Epithelial cell of esophagus (primary cell): ENCODE data around the gene ISYNA1.

Experiments used
- DNase-seq: peaks from one replicate; pipeline ENCODE4 v3.0.0; 2010; ENCODE audit warnings: low read depth
- H3K4me3 ChIP-seq: 2 replicates; pipeline ENCODE4 v1.5.1; 2011; ENCODE audit warnings: mild to moderate bottlenecking, low read length, control low read depth
- TF ChIP-seq, protein P1 (sequence below): IDR thresholded peaks from 2 replicates; pipeline ENCODE4 v1.5.1; 2011; ENCODE audit warnings: low read depth, mild to moderate bottlenecking, low read length, control low read depth, inconsistent platforms; ENCODE audit not compliant: insufficient read depth; ENCODE audit errors: missing control alignments

The ISYNA1 gene

DNA sequence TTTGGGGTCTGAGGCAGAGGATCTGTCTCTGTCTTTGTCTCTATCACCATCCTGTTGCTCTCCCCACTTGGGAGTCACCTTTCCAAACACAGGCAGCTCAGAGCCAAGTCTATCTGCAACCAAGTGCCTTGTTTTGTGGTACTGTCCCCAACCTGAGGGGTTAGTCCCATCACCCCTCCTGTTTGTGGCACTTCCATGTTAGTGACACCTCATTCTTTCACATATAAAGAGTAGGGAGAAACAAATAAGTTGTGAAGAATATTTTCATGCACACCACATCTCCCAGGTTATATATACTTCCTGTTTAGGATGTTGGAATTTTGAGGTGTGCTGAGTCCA, 48.2 kb downstream of the ISYNA1 start:
- no peak for DNase-seq
- TF ChIP-seq, protein P1, sequence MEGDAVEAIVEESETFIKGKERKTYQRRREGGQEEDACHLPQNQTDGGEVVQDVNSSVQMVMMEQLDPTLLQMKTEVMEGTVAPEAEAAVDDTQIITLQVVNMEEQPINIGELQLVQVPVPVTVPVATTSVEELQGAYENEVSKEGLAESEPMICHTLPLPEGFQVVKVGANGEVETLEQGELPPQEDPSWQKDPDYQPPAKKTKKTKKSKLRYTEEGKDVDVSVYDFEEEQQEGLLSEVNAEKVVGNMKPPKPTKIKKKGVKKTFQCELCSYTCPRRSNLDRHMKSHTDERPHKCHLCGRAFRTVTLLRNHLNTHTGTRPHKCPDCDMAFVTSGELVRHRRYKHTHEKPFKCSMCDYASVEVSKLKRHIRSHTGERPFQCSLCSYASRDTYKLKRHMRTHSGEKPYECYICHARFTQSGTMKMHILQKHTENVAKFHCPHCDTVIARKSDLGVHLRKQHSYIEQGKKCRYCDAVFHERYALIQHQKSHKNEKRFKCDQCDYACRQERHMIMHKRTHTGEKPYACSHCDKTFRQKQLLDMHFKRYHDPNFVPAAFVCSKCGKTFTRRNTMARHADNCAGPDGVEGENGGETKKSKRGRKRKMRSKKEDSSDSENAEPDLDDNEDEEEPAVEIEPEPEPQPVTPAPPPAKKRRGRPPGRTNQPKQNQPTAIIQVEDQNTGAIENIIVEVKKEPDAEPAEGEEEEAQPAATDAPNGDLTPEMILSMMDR = no peak
- H3K4me3 ChIP-seq = no peak overlapping the region

DNA sequence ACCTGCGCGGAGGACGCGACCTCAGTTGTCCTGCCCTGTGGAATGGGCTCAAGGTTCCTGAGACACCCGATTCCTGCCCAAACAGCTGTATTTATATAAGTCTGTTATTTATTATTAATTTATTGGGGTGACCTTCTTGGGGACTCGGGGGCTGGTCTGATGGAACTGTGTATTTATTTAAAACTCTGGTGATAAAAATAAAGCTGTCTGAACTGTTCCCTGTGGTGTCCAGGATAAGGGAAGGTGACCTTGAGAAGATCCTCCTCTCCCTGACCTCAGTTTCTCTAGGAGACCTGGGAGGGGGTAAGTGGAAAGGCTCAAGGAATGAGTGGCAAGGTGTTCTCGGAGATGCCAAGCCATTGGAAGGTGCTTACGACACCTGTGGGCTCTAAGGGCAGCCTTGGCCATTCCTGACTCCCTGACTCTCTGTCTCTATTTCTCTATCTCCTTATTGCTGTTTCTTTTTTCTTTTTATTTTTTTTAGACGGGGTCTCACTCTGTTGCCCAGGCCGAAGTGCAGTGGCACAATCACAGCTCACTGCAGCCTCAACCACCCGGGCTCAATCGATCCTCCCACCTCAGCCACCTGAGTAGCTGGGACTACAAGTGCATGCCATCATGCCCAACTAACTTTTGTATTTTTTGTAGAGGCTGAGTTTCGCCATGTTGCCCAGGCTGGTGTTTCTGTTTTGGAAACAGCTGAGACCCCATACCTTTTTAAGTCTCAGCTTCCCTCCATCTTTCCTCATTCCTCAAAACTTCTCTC, 48.8 kb downstream of the ISYNA1 start:
- TF ChIP-seq, protein P1 = no peak
- H3K4me3 ChIP-seq = no peak overlapping the region
- DNase-seq = no peak

DNA sequence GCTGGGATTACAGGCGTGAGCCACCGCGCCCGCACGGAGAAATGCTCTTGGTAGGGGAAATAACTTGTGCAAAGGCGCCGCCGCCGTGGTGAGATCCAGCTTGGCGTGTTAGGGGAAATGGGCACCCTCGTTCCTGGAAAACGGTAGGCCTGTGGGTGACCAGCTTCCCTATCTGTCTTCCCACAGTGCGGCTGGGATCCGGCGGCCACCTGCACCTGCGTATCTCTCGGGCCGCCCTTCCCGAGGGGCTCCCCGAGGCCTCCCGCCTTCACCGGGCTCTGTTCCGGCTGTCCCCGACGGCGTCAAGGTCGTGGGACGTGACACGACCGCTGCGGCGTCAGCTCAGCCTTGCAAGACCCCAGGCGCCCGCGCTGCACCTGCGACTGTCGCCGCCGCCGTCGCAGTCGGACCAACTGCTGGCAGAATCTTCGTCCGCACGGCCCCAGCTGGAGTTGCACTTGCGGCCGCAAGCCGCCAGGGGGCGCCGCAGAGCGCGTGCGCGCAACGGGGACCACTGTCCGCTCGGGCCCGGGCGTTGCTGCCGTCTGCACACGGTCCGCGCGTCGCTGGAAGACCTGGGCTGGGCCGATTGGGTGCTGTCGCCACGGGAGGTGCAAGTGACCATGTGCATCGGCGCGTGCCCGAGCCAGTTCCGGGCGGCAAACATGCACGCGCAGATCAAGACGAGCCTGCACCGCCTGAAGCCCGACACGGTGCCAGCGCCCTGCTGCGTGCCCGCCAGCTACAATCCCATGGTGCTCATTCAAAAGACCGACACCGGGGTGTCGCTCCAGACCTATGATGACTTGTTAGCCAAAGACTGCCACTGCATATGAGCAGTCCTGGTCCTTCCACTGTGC, 49.6 kb downstream of the ISYNA1 start:
- TF ChIP-seq, protein P1 = peak; percentile 61
- DNase-seq = peak; percentile 57
- H3K4me3 ChIP-seq = peak overlapping the region; percentile 11

DNA sequence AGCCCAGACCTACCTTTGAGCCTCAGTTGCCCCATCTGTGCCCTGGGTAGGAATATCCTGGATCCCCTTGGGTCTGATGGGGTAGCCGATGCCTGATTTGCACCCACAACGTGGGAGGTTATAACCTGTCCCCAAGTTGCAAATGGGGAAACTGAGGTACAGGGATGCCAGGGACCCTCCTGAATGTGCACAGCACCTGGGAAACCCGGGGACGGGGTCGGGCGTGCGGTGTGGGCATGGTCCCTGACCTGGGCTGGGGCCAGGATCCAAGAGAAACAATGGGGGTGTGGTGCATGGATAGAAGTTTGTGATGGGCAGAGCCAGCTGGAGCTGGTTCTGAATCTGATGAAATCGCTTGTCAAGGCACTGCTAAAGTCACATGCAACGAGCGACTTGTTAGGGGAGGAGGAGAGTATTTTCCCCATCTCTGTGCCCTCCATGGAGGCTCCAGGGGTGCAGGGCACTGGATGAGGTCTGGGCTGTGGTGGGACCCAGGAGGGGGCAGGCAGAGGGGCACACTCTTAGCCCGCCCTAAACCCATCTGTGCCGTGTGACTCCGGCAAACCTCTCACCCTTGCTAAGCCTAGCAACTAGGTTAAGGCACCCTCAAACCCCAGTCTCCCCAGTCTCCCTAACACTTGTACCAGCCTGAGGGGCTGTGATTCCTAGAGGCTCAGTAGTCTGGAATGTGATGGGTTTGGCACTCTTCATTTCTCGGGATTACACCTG, 51.2 kb downstream of the ISYNA1 start:
- peak overlapping the region; percentile 47 for H3K4me3 ChIP-seq
- DNase-seq = no peak
- TF ChIP-seq, protein P1 = no peak

DNA sequence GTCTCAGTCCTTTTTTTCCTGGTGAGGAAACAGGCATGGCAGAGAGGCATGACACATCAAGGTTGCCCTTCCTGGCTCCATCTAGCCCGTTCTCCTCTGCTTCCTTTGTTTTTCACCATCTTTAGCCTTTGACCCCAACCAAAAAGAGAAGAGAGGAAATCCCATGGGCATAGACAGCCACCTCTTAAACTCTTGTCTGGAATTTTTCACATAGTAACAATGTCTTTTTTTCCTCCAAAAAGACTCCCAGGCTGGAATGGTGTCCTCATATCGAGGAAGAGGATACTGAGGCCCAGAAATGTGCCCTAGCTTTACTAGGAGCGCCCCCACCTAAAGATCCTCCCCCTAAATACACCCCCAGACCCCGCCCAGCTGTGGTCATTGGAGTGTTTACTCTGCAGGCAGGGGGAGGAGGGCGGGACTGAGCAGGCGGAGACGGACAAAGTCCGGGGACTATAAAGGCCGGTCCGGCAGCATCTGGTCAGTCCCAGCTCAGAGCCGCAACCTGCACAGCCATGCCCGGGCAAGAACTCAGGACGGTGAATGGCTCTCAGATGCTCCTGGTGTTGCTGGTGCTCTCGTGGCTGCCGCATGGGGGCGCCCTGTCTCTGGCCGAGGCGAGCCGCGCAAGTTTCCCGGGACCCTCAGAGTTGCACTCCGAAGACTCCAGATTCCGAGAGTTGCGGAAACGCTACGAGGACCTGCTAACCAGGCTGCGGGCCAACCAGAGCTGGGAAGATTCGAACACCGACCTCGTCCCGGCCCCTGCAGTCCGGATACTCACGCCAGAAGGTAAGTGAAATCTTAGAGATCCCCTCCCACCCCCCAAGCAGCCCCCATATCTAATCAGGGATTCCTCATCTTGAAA, 52.0 kb downstream of the ISYNA1 start, which contains the start of gene GDF15:
Gene GDF15, plus strand, starts transcription at position 484 of the 868 bp plus-strand sequence. Its CDS starts 32 bp downstream, at position 516.
- TF ChIP-seq, protein P1 = peak; percentile 57
- peak within 1 kb of the TSS; percentile 47 for H3K4me3 ChIP-seq
- DNase-seq = peak; percentile 49

DNA sequence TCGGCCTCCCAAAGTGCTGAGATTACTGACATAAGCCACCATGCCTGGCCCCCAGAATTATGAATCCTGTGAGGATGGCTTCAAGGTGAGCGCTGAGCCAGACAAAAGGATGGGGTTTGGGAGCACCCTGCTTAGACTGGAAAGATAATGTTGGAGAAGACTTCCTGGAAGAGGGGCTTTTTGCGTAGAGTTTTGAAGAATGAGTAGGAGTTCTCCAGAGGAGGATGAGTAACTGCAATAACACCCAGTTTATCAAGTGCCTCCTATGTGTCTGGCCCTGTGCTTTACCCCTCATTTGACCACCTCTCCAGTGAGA, 52.6 kb downstream of the ISYNA1 start:
- TF ChIP-seq, protein P1 = no peak
- DNase-seq = peak; percentile 41
- no peak overlapping the region for H3K4me3 ChIP-seq
